AG09309 (cell line): ENCODE data around the gene GGCT.

Source experiments
- DNase-seq: peaks from one replicate; pipeline ENCODE4 v3.0.0-alpha.2; 2010; ENCODE audit warnings: low read depth
- H3K4me3 ChIP-seq: 2 replicates; pipeline ENCODE4 v1.5.1; 2011; ENCODE audit warnings: mild to moderate bottlenecking, low read depth, low read length, moderate library complexity; ENCODE audit not compliant: control insufficient read depth
- CTCF ChIP-seq: IDR thresholded peaks from 2 replicates; pipeline ENCODE4 v1.5.1; 2011; ENCODE audit warnings: mild to moderate bottlenecking, low read depth, low read length, inconsistent platforms; ENCODE audit not compliant: insufficient read depth, control insufficient read depth; ENCODE audit errors: missing control alignments

The GGCT gene

GRCh38 chr7:30472784-30473775, 31.5 kb downstream of the GGCT start:
- no peak for TF ChIP-seq CTCF
- peak; percentile 78 for DNase-seq

DNA sequence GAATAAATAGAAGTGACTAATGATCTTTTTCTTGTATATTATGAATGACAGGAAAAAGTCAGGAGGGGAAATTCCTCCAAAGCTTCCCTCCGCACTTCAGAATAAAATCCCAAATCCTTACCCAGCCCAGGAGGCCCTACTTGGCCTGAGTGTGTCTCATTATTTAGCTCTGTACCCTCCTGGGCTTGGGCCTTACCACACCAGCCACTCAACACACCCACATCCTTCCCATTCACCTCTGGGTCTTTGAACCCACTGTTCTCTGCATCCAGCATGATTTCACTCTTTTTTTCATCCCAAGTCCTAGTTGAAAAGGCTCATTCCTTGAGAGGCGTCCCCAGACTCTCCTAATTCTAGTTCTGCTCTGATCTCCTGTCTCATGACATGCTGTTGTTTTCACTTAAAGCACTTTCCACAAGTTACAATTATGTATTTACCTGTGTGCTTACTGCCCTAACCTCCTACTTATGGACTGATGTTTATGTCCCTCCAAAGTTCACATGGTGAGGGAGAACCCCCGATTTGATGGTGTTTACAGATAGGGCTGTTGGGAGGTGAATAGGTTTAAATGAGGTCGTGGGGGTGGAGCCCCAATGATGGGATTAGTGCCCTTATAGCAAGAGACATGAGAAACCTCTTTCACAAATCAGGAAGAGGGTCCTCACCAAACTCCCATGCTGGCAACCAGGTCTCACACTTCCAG, 32.4 kb downstream of the GGCT start:
- no peak overlapping the region for H3K4me3 ChIP-seq
- TF ChIP-seq CTCF, result no peak
- no peak for DNase-seq

More at GRCh38 chr7:30472784-30473775, 31.5 kb downstream of the GGCT start:
- H3K4me3 ChIP-seq, result no peak overlapping the region

GRCh38 chr7:30471205-30471604, 33.4 kb downstream of the GGCT start:
- DNase-seq, result no peak
- H3K4me3 ChIP-seq, result no peak overlapping the region
- TF ChIP-seq CTCF, result no peak

DNA sequence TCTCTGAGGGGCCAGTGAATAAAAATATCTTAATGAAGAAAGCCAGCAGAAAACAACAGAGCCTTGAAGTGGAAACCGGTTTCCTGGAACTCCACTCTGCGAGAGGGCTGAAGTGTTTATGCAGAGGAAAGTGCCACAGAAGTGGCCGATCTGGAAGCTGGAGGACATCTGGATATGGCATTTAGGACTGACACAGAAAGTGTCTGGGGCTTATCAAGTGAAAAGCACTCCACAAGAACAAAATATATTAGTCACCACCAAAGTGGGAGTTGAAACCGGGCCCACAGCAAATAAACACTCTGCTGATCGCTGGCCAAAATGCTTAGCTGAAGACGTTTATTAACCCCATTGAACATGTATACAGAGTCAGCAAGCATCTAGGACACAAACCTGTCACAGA, 33.9 kb downstream of the GGCT start:
- DNase-seq, result peak; percentile 65
- H3K4me3 ChIP-seq, result no peak overlapping the region
- TF ChIP-seq CTCF, result no peak

- no peak overlapping the region for H3K4me3 ChIP-seq
- DNase-seq, result no peak
- no peak for TF ChIP-seq CTCF
Observed at GRCh38 chr7:30470163-30470770, 34.4 kb downstream of the GGCT start.

GRCh38 chr7:30469303-30469702, 35.3 kb downstream of the GGCT start:
- DNase-seq, result peak; percentile 99
- peak; percentile 66 for TF ChIP-seq CTCF
- H3K4me3 ChIP-seq, result no peak overlapping the region
